ENCODE measurements around the gene TOR2A. TPM values are rescaled to one million over a fixed set of nuclear protein-coding genes. Genes with fewer than 3 reads are reported as not detected.

TOR2A gene
- total and polyA plus RNA-seq, 4 donors: 4.5 to 12.7 (median 6.9) TPM

DNA sequence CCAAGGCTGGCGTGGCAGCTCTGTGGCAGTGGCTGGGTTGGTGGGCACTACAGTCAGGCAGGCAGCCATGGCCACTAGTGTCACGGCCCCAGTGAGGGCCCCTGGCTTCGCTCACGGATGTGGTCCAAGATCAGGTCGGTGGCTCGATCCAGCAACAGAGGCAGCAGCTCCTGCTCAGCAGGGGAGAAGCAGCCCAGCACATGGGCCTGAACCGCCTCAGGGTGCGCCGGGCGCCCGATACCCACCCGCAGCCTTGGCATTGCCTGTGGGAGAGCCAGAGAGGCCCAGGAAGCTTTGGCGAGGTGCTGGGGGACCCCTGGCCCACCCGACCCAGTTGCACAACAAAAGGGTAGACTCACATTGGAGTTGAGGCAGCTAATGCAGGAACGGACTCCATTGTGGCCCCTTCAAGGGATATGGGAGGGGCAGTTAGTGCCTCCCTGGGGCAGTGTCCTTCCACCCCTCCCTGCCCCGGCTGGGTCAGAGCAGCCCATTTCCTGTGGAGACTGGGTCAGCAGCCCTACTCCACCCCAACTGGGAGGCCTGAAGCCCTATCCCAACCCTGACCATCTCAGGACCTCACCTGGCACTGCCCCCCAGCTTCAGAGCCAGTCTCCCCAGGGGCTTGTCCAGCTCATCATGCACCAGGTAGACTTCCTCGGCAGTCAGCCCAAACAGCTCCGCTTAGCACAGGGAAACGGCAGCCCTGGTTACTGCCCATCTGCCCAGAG is 20.9 kb downstream of the TOR2A start:
- Histone ChIP-seq H3K27ac (ENCODE audit: low read depth in 1 of 2, low read length in 2 of 2) (no peak overlapping the region), H3K36me3 (ENCODE audit: control insufficient read depth in 1 of 2, insufficient read depth in 2 of 2, low read length in 1 of 2) (no peaks in the 10 kb centered on the region), H3K27me3 (ENCODE audit: control insufficient read depth in 1 of 2, insufficient read depth in 2 of 2, low read length in 1 of 2) (no peaks in the 10 kb centered on the region), H3K9me3 (ENCODE audit: control insufficient read depth, low read length) (no peaks in the 10 kb centered on the region), H3K4me1 (ENCODE audit: control insufficient read depth in 1 of 2, insufficient read depth in 2 of 2, low read length in 2 of 2) (no peaks in the 10 kb centered on the region), H3K4me3 (ENCODE audit: low read length in 2 of 2) (peak overlapping the region in 1 of 2 donors; percentile 52)
- ATAC-seq (ENCODE audit: low FRiP score): no peak
- intact Hi-C loops (cut with DNase I): no loop called here
- 79% methylated on average over 19 of the region's 19 CpGs for WGBS, 2 donors
- DNase-seq: no peak

- 93 to 96% methylated on average over 10 of the region's 10 CpGs for WGBS, 2 donors
- no peak overlapping the region for H3K27ac ChIP-seq (ENCODE audit: low read depth in 1 of 2, low read length in 2 of 2)
- no peaks in the 10 kb centered on the region for H3K27me3 ChIP-seq (ENCODE audit: control insufficient read depth in 1 of 2, insufficient read depth in 2 of 2, low read length in 1 of 2)
- intact Hi-C loops (cut with DNase I): no loop called here
- H3K9me3 ChIP-seq (ENCODE audit: control insufficient read depth, low read length): no peaks in the 10 kb centered on the region
- ATAC-seq (ENCODE audit: low FRiP score): no peak
- H3K36me3 ChIP-seq (ENCODE audit: control insufficient read depth in 1 of 2, insufficient read depth in 2 of 2, low read length in 1 of 2): no peaks in the 10 kb centered on the region
- H3K4me1 ChIP-seq (ENCODE audit: control insufficient read depth in 1 of 2, insufficient read depth in 2 of 2, low read length in 2 of 2): no peaks in the 10 kb centered on the region
- no peak for DNase-seq
- no peak overlapping the region for H3K4me3 ChIP-seq (ENCODE audit: low read length in 2 of 2)
These were observed 22.2 kb downstream of the TOR2A start for GRCh38 chr9:127712867-127713266.

DNA sequence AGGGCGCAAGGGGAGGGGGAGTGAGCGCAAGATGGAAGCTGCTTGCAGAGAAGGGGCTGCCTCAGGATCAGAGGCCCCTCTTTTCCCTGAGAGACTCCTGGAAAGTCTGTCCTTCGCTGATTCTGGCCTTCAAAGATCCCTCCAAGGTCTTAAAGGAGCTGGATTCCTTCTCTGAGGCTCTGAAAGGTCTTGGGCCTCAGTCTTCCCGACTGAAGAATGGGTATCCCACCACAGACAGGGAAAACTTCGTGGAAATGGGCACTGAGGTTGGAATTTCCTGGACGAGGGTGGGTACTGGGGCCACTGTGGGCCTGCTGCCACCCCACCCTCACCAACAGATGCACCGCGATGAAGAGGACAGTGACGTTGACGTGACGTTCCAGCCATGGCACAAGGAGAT is 22.7 kb downstream of the TOR2A start:
- intact Hi-C loops (cut with DNase I): no loop called here
- Histone ChIP-seq H3K27me3 (ENCODE audit: control insufficient read depth in 1 of 2, insufficient read depth in 2 of 2, low read length in 1 of 2) (no peaks in the 10 kb centered on the region), H3K9me3 (ENCODE audit: control insufficient read depth, low read length) (no peaks in the 10 kb centered on the region), H3K27ac (ENCODE audit: low read depth in 1 of 2, low read length in 2 of 2) (no peak overlapping the region), H3K4me3 (ENCODE audit: low read length in 2 of 2) (no peak overlapping the region), H3K4me1 (ENCODE audit: control insufficient read depth in 1 of 2, insufficient read depth in 2 of 2, low read length in 2 of 2) (no peaks in the 10 kb centered on the region), H3K36me3 (ENCODE audit: control insufficient read depth in 1 of 2, insufficient read depth in 2 of 2, low read length in 1 of 2) (no peaks in the 10 kb centered on the region)
- DNase-seq (no peak), ATAC-seq (ENCODE audit: low FRiP score) (no peak)
- 91 to 94% methylated on average over 11 of the region's 11 CpGs for WGBS, 2 donors

GRCh38 chr9:127711831-127712274 is 23.2 kb downstream of the TOR2A start:
- ATAC-seq (ENCODE audit: low FRiP score): no peak
- no peaks in the 10 kb centered on the region for H3K4me1 ChIP-seq (ENCODE audit: control insufficient read depth in 1 of 2, insufficient read depth in 2 of 2, low read length in 2 of 2)
- no peak overlapping the region for H3K4me3 ChIP-seq (ENCODE audit: low read length in 2 of 2)
- H3K27me3 ChIP-seq (ENCODE audit: control insufficient read depth in 1 of 2, insufficient read depth in 2 of 2, low read length in 1 of 2): no peaks in the 10 kb centered on the region
- 83 to 87% methylated on average over 11 of the region's 11 CpGs for WGBS, 2 donors
- H3K9me3 ChIP-seq (ENCODE audit: control insufficient read depth, low read length): no peaks in the 10 kb centered on the region
- no peaks in the 10 kb centered on the region for H3K36me3 ChIP-seq (ENCODE audit: control insufficient read depth in 1 of 2, insufficient read depth in 2 of 2, low read length in 1 of 2)
- DNase-seq: no peak
- no peak overlapping the region for H3K27ac ChIP-seq (ENCODE audit: low read depth in 1 of 2, low read length in 2 of 2)
- intact Hi-C loops (cut with DNase I): no loop called here

DNA sequence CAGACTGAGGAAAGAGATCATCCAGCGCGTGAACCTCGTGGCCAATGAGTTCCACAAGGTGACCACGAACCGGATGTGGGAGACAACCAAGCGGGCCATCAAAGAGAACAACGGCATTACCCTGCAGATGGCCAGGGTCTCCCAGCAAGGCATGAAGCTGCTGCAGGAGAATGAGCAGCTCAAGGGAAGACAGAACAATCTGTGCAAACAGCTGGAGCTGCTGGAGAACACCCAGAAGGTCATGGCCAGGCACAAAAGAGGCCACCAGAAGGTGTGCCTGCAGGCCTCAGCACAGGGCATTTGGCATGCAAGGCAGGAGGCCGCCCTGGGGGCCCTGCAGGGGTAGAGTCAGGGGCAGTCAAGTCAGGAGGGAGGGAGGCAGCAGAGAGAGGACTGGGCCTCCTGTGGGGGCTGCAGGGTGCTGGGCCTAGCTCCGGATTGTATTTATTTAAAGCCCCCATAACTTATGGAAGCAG is 23.8 kb downstream of the TOR2A start:
- H3K4me1 ChIP-seq (ENCODE audit: control insufficient read depth in 1 of 2, insufficient read depth in 2 of 2, low read length in 2 of 2): no peaks in the 10 kb centered on the region
- intact Hi-C loops (cut with DNase I): no loop called here
- no peak overlapping the region for H3K27ac ChIP-seq (ENCODE audit: low read depth in 1 of 2, low read length in 2 of 2)
- H3K27me3 ChIP-seq (ENCODE audit: control insufficient read depth in 1 of 2, insufficient read depth in 2 of 2, low read length in 1 of 2): no peaks in the 10 kb centered on the region
- DNase-seq (no peak), ATAC-seq (ENCODE audit: low FRiP score) (no peak)
- H3K4me3 ChIP-seq (ENCODE audit: low read length in 2 of 2): no peak overlapping the region
- 78 to 82% methylated on average over 9 of the region's 9 CpGs for WGBS, 2 donors
- H3K36me3 ChIP-seq (ENCODE audit: control insufficient read depth in 1 of 2, insufficient read depth in 2 of 2, low read length in 1 of 2): no peaks in the 10 kb centered on the region
- no peaks in the 10 kb centered on the region for H3K9me3 ChIP-seq (ENCODE audit: control insufficient read depth, low read length)

DNA sequence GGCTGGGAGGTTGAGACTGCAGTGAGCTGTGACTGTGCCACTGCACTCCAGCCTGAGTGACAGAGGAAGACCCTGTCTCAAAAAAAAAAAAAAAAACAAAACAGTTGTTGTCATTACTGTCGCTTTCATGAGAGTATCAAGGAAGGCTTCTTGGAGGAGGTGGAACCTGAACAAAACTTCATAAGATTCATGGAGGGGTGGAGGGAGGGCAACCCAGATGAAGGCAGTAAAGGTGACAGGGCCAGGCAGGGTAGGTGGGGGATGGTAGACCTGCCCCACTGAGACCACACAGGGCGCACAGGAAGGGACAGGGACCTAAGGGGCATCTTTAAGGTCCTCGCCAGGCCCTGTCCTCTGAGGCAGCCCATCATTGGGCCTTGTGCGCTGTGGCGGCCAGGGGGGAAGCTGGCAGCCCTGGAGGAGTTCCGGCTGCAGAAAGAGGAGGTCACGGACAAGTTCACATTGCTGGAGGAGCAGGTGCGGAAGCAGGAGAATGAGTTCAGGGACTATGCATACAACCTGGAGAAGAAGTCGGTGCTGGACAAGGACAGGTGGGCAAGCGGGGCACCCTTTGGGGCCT is 24.8 kb downstream of the TOR2A start:
- no peak for ATAC-seq (ENCODE audit: low FRiP score)
- H3K27ac ChIP-seq (ENCODE audit: low read depth in 1 of 2, low read length in 2 of 2): no peak overlapping the region
- H3K4me1 ChIP-seq (ENCODE audit: control insufficient read depth in 1 of 2, insufficient read depth in 2 of 2, low read length in 2 of 2): no peaks in the 10 kb centered on the region
- no peaks in the 10 kb centered on the region for H3K27me3 ChIP-seq (ENCODE audit: control insufficient read depth in 1 of 2, insufficient read depth in 2 of 2, low read length in 1 of 2)
- no peaks in the 10 kb centered on the region for H3K9me3 ChIP-seq (ENCODE audit: control insufficient read depth, low read length)
- no peak for DNase-seq
- no peak overlapping the region for H3K4me3 ChIP-seq (ENCODE audit: low read length in 2 of 2)
- no peaks in the 10 kb centered on the region for H3K36me3 ChIP-seq (ENCODE audit: control insufficient read depth in 1 of 2, insufficient read depth in 2 of 2, low read length in 1 of 2)
- intact Hi-C loops (cut with DNase I): no loop called here
- 94 to 97% methylated on average over 10 of the region's 10 CpGs for WGBS, 2 donors

GRCh38 chr9:127708952-127709587 is 26.0 kb downstream of the TOR2A start:
- intact Hi-C loops (cut with DNase I): no loop called here
- ATAC-seq (ENCODE audit: low FRiP score) (no peak), DNase-seq (no peak)
- H3K27me3 ChIP-seq (ENCODE audit: control insufficient read depth in 1 of 2, insufficient read depth in 2 of 2, low read length in 1 of 2): no peaks in the 10 kb centered on the region
- H3K4me3 ChIP-seq (ENCODE audit: low read length in 2 of 2): no peak overlapping the region
- 93 to 95% methylated on average over 8 of the region's 8 CpGs for WGBS, 2 donors
- no peak overlapping the region for H3K27ac ChIP-seq (ENCODE audit: low read depth in 1 of 2, low read length in 2 of 2)
- no peaks in the 10 kb centered on the region for H3K4me1 ChIP-seq (ENCODE audit: control insufficient read depth in 1 of 2, insufficient read depth in 2 of 2, low read length in 2 of 2)
- H3K36me3 ChIP-seq (ENCODE audit: control insufficient read depth in 1 of 2, insufficient read depth in 2 of 2, low read length in 1 of 2): no peaks in the 10 kb centered on the region
- no peaks in the 10 kb centered on the region for H3K9me3 ChIP-seq (ENCODE audit: control insufficient read depth, low read length)

DNA sequence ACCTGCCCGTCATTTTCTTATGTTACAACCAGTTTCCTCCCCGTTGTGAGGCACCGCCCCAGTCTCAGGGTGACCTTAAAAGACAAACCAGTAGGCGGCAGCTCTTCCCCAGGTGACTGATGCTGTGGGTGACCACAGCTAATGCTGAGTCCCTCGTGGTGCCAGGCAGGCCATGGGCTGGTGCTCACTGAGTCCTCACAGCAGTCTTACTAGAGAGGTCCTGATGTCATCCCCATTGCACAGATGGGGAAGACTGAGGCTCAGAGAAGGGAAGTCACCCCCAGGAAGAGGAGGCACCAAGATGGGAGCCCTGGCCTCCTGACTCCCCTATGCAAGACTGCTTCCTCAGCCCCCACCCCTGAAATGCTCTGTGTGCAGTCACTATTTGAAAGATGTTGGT is 27.3 kb downstream of the TOR2A start:
- Histone ChIP-seq H3K4me1 (ENCODE audit: control insufficient read depth in 1 of 2, insufficient read depth in 2 of 2, low read length in 2 of 2) (no peaks in the 10 kb centered on the region), H3K27me3 (ENCODE audit: control insufficient read depth in 1 of 2, insufficient read depth in 2 of 2, low read length in 1 of 2) (no peaks in the 10 kb centered on the region), H3K4me3 (ENCODE audit: low read length in 2 of 2) (no peak overlapping the region), H3K27ac (ENCODE audit: low read depth in 1 of 2, low read length in 2 of 2) (no peak overlapping the region), H3K9me3 (ENCODE audit: control insufficient read depth, low read length) (no peaks in the 10 kb centered on the region), H3K36me3 (ENCODE audit: control insufficient read depth in 1 of 2, insufficient read depth in 2 of 2, low read length in 1 of 2) (no peaks in the 10 kb centered on the region)
- WGBS, 2 donors: 57 to 60% methylated on average over 5 of the region's 5 CpGs
- intact Hi-C loops (cut with DNase I): no loop called here
- ATAC-seq (ENCODE audit: low FRiP score): no peak
- DNase-seq: no peak

- no peak for ATAC-seq (ENCODE audit: low FRiP score)
These were observed 28.3 kb downstream of the TOR2A start, which contains the start of gene CFAP157 for GRCh38 chr9:127706836-127707241. Gene CFAP157, plus strand, starts transcription at chr9:127706988. Its CDS starts 44 bp downstream, at chr9:127707032.

More at GRCh38 chr9:127706836-127707241, 28.3 kb downstream of the TOR2A start, which contains the start of gene CFAP157:
- Histone ChIP-seq H3K4me1 (ENCODE audit: control insufficient read depth in 1 of 2, insufficient read depth in 2 of 2, low read length in 2 of 2) (no peaks in the 10 kb centered on the region), H3K4me3 (ENCODE audit: low read length in 2 of 2) (no peak within 1 kb of the TSS), H3K36me3 (ENCODE audit: control insufficient read depth in 1 of 2, insufficient read depth in 2 of 2, low read length in 1 of 2) (no peaks in the 10 kb centered on the region), H3K9me3 (ENCODE audit: control insufficient read depth, low read length) (no peaks in the 10 kb centered on the region), H3K27ac (ENCODE audit: low read depth in 1 of 2, low read length in 2 of 2) (no peak within 1 kb of the TSS), H3K27me3 (ENCODE audit: control insufficient read depth in 1 of 2, insufficient read depth in 2 of 2, low read length in 1 of 2) (no peaks in the 10 kb centered on the region)
- intact Hi-C loops (cut with DNase I): no loop called here
- DNase-seq: peak in 1 of 2 donors; percentile 67
- 58 to 61% methylated on average over 11 of the region's 11 CpGs for WGBS, 2 donors

Data from aorta (tissue), 5 donors.